WTC11 (cell line): ENCODE measurements around the gene NPAS3.

Experiments
- JAZF1 ChIP-seq: fragments of 250-450 bp; sonication (Bioruptor Pico); IDR thresholded peaks from 2 replicates; pipeline ENCODE4 v1.9.0; 2021; ENCODE audit warnings: moderate library complexity, mild to moderate bottlenecking, inconsistent platforms
- KAT7 ChIP-seq: sonication (generic); formaldehyde crosslinking; IDR thresholded peaks from 2 replicates; pipeline ENCODE4 v1.8.1; 2023; ENCODE audit warnings: missing genetic modification reagents, mild to moderate bottlenecking, borderline replicate concordance
- MXD4 ChIP-seq: fragments of 250-450 bp; sonication (Bioruptor Pico); IDR thresholded peaks from 2 replicates; pipeline ENCODE4 v1.8.0; 2021; ENCODE audit warnings: mild to moderate bottlenecking, moderate library complexity, borderline replicate concordance
- NFYB ChIP-seq: sonication (generic); formaldehyde crosslinking; conservative IDR thresholded peaks from 2 replicates; pipeline ENCODE4 v1.8.0; 2022; ENCODE audit warnings: low read depth, missing genetic modification reagents
- ZNF121 ChIP-seq: sonication (generic); formaldehyde crosslinking; IDR thresholded peaks from 2 replicates; pipeline ENCODE4 v1.8.0; 2023; ENCODE audit warnings: missing genetic modification reagents
- ZNF138 ChIP-seq: sonication (generic); formaldehyde crosslinking; conservative IDR thresholded peaks from 2 replicates; pipeline ENCODE4 v1.8.1; 2022; ENCODE audit warnings: mild to moderate bottlenecking, moderate library complexity, missing genetic modification reagents
- TF ChIP-seq, protein P1 (sequence below): fragments of 200-600 bp; IDR thresholded peaks from 2 replicates; pipeline ENCODE4 v1.8.0; 2022; ENCODE audit warnings: antibody characterized with exemption

DNA sequence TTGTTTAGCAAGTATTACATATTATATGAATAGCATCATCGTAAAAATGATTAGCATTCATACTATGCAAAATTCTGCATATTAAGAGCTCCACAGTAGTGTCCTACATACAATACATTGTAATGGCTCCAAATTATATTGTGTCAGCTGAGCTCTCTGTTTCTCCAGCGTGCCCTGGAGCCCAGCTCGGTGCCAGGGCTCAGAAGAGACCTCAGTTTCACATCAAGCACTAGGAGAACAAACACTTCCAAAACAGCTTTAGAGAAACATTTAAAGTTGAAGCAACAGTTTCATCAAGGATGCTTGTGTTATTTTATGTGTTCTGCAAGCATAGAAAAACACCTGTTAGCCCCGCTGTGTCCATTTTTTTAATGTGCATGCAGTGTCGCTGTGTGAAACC, 555.3 kb downstream of the NPAS3 start:
- TF ChIP-seq, protein P1, sequence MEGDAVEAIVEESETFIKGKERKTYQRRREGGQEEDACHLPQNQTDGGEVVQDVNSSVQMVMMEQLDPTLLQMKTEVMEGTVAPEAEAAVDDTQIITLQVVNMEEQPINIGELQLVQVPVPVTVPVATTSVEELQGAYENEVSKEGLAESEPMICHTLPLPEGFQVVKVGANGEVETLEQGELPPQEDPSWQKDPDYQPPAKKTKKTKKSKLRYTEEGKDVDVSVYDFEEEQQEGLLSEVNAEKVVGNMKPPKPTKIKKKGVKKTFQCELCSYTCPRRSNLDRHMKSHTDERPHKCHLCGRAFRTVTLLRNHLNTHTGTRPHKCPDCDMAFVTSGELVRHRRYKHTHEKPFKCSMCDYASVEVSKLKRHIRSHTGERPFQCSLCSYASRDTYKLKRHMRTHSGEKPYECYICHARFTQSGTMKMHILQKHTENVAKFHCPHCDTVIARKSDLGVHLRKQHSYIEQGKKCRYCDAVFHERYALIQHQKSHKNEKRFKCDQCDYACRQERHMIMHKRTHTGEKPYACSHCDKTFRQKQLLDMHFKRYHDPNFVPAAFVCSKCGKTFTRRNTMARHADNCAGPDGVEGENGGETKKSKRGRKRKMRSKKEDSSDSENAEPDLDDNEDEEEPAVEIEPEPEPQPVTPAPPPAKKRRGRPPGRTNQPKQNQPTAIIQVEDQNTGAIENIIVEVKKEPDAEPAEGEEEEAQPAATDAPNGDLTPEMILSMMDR, result no peak
- TF ChIP-seq NFYB, result no peak
- TF ChIP-seq ZNF121 (CRISPR knock-in tag), result no peak
- no peak for TF ChIP-seq MXD4 (CRISPR knock-in tag)
- TF ChIP-seq ZNF138, result no peak
- no peak for TF ChIP-seq KAT7 (CRISPR knock-in tag)
- no peak for TF ChIP-seq JAZF1 (CRISPR knock-in tag)
